HepG2 (cell line): Measurements from ENCODE around the gene TMEM86B. TPM values are rescaled to one million over a fixed set of nuclear protein-coding genes. Genes with fewer than 3 reads are reported as not detected.

Source experiments
- CCDC6 ChIP-seq: sonication (generic); formaldehyde crosslinking; IDR thresholded peaks from 2 replicates; pipeline ENCODE4 v1.8.1; 2022; ENCODE audit warnings: mild to moderate bottlenecking, missing genetic modification reagents, moderate library complexity
- ESRRA ChIP-seq: sonication (generic); formaldehyde crosslinking; IDR thresholded peaks from 2 replicates; pipeline ENCODE4 v1.5.1; 2020; ENCODE audit warnings: mild to moderate bottlenecking, low read depth, missing genetic modification reagents
- GPBP1L1 ChIP-seq: sonication (generic); formaldehyde crosslinking; IDR thresholded peaks from 2 replicates; pipeline ENCODE4 v1.5.0; 2020; ENCODE audit warnings: mild to moderate bottlenecking, missing genetic modification reagents
- HDAC2 ChIP-seq: sonication (generic); formaldehyde crosslinking; IDR thresholded peaks from 2 replicates; pipeline ENCODE4 v1.4.0; 2020; ENCODE audit warnings: missing genetic modification reagents
- JARID2 ChIP-seq: sonication (generic); formaldehyde crosslinking; IDR thresholded peaks from 2 replicates; pipeline ENCODE4 v1.8.1; 2023; ENCODE audit warnings: missing genetic modification reagents, inconsistent platforms; ENCODE audit not compliant: insufficient replicate concordance
- SIN3B ChIP-seq: fragments of 150-350 bp; IDR thresholded peaks from 2 replicates; pipeline ENCODE4 v1.6.1; 2014; ENCODE audit warnings: low read length
- STAT5B ChIP-seq: sonication (generic); formaldehyde crosslinking; IDR thresholded peaks from 2 replicates; pipeline ENCODE4 v1.4.0; 2020; ENCODE audit warnings: missing genetic modification reagents
- THYN1 ChIP-seq: sonication (generic); formaldehyde crosslinking; IDR thresholded peaks from 2 replicates; pipeline ENCODE4 v1.8.1; 2023; ENCODE audit warnings: low read depth, mild to moderate bottlenecking, moderate library complexity, missing genetic modification reagents, borderline replicate concordance
- ZBTB7A ChIP-seq: sonication (generic); formaldehyde crosslinking; IDR thresholded peaks from 2 replicates; pipeline ENCODE4 v1.8.0; 2022; ENCODE audit warnings: mild to moderate bottlenecking, missing genetic modification reagents
- ZNF121 ChIP-seq: sonication (generic); formaldehyde crosslinking; IDR thresholded peaks from 2 replicates; pipeline ENCODE4 v1.5.0; 2020; ENCODE audit warnings: mild to moderate bottlenecking, missing genetic modification reagents
- ZNF207 ChIP-seq: fragments of 450-650 bp; IDR thresholded peaks from 2 replicates; pipeline ENCODE4 v1.6.1; 2016; ENCODE audit warnings: antibody characterized with exemption, borderline replicate concordance
- ZNF317 ChIP-seq: sonication (generic); formaldehyde crosslinking; IDR thresholded peaks from 2 replicates; pipeline ENCODE4 v1.5.0; 2020; ENCODE audit warnings: mild to moderate bottlenecking, missing genetic modification reagents
- ZNF33B ChIP-seq: sonication (generic); formaldehyde crosslinking; IDR thresholded peaks from 2 replicates; pipeline ENCODE4 v1.5.1; 2020; ENCODE audit warnings: mild to moderate bottlenecking, missing genetic modification reagents
- ZNF550 ChIP-seq: sonication (generic); formaldehyde crosslinking; IDR thresholded peaks from 2 replicates; pipeline ENCODE4 v1.4.0; 2020; ENCODE audit warnings: mild to moderate bottlenecking, missing genetic modification reagents, borderline replicate concordance
- ZNF644 ChIP-seq: IDR thresholded peaks from 2 replicates; pipeline ENCODE4 v1.6.1; 2016; ENCODE audit warnings: low read depth
- polyA plus RNA-seq, 8 experiments: library from polyadenylated mRNA; depleted of rRNA in 3 of 8; stranded (reverse) in 7 of 8; unstranded in 1 of 8; fragments of >200 nt; fragmentation: Illumina TruSeq in 4 of 8; extraction: Trizol in 4 of 8; gene quantifications; 2 replicates each; pipeline versions ENCODE4 v1.2.1 to v1.2.3, GENCODE V29; 2011 to 2016; ENCODE audit warnings: low read depth in 4 of 8, missing spikeins in 1 of 8, mixed read lengths in 1 of 8; ENCODE audit not compliant: insufficient read depth in 1 of 8
- total RNA-seq, 5 experiments: library from RNA; depleted of rRNA; stranded (reverse); fragments of >200 nt; fragmentation: Illumina TruSeq; extraction: Trizol; gene quantifications; 2 replicates each; pipeline ENCODE4 v1.2.3, GENCODE V29; 2016; ENCODE audit warnings: low read depth in 1 of 5
- TF ChIP-seq, protein P1 (sequence below): sonication (generic); formaldehyde crosslinking; IDR thresholded peaks from 2 replicates; pipeline ENCODE4 v1.4.0; 2020; ENCODE audit warnings: missing genetic modification reagents, mild to moderate bottlenecking, borderline replicate concordance
- TF ChIP-seq, protein P2 (sequence below): IDR thresholded peaks from 2 replicates; pipeline ENCODE4 v1.6.1; 2016; ENCODE audit warnings: low read depth, missing genetic modification reagents, missing compliant biosample characterization
- TF ChIP-seq, protein P3 (sequence below): sonication (generic); formaldehyde crosslinking; IDR thresholded peaks from 2 replicates; pipeline ENCODE4 v1.5.1; 2020; ENCODE audit warnings: mild to moderate bottlenecking, moderate library complexity, missing genetic modification reagents

The TMEM86B gene
- total and polyA plus RNA-seq, 2 of the 13 experiments (the other 11 are each of a cell fraction or from before 2014, with no cell fraction given) = 7.7 to 9.6 TPM

- TF ChIP-seq THYN1 (CRISPR knock-in tag) = peak; percentile 83; the same call in 1 of the 2 replicates
- TF ChIP-seq ZNF317 (CRISPR knock-in tag) = peak; percentile 87; the same call in 1 of the 2 replicates
- TF ChIP-seq HDAC2 (CRISPR knock-in tag) = peak; percentile 41; the same call in 1 of the 2 replicates
- TF ChIP-seq, protein P1, sequence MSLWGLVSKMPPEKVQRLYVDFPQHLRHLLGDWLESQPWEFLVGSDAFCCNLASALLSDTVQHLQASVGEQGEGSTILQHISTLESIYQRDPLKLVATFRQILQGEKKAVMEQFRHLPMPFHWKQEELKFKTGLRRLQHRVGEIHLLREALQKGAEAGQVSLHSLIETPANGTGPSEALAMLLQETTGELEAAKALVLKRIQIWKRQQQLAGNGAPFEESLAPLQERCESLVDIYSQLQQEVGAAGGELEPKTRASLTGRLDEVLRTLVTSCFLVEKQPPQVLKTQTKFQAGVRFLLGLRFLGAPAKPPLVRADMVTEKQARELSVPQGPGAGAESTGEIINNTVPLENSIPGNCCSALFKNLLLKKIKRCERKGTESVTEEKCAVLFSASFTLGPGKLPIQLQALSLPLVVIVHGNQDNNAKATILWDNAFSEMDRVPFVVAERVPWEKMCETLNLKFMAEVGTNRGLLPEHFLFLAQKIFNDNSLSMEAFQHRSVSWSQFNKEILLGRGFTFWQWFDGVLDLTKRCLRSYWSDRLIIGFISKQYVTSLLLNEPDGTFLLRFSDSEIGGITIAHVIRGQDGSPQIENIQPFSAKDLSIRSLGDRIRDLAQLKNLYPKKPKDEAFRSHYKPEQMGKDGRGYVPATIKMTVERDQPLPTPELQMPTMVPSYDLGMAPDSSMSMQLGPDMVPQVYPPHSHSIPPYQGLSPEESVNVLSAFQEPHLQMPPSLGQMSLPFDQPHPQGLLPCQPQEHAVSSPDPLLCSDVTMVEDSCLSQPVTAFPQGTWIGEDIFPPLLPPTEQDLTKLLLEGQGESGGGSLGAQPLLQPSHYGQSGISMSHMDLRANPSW = peak; percentile 71; the same call in 1 of the 2 replicates
- TF ChIP-seq, protein P2, sequence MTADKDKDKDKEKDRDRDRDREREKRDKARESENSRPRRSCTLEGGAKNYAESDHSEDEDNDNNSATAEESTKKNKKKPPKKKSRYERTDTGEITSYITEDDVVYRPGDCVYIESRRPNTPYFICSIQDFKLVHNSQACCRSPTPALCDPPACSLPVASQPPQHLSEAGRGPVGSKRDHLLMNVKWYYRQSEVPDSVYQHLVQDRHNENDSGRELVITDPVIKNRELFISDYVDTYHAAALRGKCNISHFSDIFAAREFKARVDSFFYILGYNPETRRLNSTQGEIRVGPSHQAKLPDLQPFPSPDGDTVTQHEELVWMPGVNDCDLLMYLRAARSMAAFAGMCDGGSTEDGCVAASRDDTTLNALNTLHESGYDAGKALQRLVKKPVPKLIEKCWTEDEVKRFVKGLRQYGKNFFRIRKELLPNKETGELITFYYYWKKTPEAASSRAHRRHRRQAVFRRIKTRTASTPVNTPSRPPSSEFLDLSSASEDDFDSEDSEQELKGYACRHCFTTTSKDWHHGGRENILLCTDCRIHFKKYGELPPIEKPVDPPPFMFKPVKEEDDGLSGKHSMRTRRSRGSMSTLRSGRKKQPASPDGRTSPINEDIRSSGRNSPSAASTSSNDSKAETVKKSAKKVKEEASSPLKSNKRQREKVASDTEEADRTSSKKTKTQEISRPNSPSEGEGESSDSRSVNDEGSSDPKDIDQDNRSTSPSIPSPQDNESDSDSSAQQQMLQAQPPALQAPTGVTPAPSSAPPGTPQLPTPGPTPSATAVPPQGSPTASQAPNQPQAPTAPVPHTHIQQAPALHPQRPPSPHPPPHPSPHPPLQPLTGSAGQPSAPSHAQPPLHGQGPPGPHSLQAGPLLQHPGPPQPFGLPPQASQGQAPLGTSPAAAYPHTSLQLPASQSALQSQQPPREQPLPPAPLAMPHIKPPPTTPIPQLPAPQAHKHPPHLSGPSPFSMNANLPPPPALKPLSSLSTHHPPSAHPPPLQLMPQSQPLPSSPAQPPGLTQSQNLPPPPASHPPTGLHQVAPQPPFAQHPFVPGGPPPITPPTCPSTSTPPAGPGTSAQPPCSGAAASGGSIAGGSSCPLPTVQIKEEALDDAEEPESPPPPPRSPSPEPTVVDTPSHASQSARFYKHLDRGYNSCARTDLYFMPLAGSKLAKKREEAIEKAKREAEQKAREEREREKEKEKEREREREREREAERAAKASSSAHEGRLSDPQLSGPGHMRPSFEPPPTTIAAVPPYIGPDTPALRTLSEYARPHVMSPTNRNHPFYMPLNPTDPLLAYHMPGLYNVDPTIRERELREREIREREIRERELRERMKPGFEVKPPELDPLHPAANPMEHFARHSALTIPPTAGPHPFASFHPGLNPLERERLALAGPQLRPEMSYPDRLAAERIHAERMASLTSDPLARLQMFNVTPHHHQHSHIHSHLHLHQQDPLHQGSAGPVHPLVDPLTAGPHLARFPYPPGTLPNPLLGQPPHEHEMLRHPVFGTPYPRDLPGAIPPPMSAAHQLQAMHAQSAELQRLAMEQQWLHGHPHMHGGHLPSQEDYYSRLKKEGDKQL (CRISPR knock-in tag) = peak; percentile 39; the same call in 1 of the 2 replicates
- peak; percentile 93 for TF ChIP-seq ZBTB7A
- no peak for TF ChIP-seq SIN3B
- TF ChIP-seq JARID2 (CRISPR knock-in tag) = no peak
- no peak for TF ChIP-seq ZNF644 (CRISPR knock-in tag)
- no peak for TF ChIP-seq ZNF121
- peak; percentile 84; the same call in 1 of the 2 replicates for TF ChIP-seq ZNF33B (CRISPR knock-in tag)
- TF ChIP-seq, protein P3, sequence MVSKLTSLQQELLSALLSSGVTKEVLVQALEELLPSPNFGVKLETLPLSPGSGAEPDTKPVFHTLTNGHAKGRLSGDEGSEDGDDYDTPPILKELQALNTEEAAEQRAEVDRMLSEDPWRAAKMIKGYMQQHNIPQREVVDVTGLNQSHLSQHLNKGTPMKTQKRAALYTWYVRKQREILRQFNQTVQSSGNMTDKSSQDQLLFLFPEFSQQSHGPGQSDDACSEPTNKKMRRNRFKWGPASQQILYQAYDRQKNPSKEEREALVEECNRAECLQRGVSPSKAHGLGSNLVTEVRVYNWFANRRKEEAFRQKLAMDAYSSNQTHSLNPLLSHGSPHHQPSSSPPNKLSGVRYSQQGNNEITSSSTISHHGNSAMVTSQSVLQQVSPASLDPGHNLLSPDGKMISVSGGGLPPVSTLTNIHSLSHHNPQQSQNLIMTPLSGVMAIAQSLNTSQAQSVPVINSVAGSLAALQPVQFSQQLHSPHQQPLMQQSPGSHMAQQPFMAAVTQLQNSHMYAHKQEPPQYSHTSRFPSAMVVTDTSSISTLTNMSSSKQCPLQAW (CRISPR knock-in tag) = peak; percentile 89
- TF ChIP-seq GPBP1L1 (CRISPR knock-in tag) = no peak
- TF ChIP-seq CCDC6 (CRISPR knock-in tag) = peak; percentile 78; the same call in 1 of the 2 replicates
- TF ChIP-seq ZNF207 = no peak
- no peak for TF ChIP-seq ZNF550 (CRISPR knock-in tag)
- TF ChIP-seq ESRRA = no peak; the same call in 1 of the 2 replicates
- no peak for TF ChIP-seq STAT5B (CRISPR knock-in tag)
Measured at GRCh38 chr19:55206664-55207500, 21.7 kb downstream of the TMEM86B start (continued).
